ENCODE results near the gene FOXO1. TPM values are rescaled to one million over a fixed set of nuclear protein-coding genes. Genes with fewer than 3 reads are reported as not detected.

Gene FOXO1
- total RNA-seq, 4 donors from 2014 or later, result 153 to 194 (median 176) TPM

- Histone ChIP-seq H3K9me3 (no peaks in the 10 kb centered on the region), H3K4me3 (no peak overlapping the region), H3K4me1 (peaks cover 0 to 88% (median 36%) of the 10 kb centered on the region in 4 donors), H3K27ac (peak overlapping the region in 1 of 4 donors; percentile 25), H3K36me3 (peaks cover 0 to 19% (median 0%) of the 10 kb centered on the region in 3 donors), H3K27me3 (no peaks in the 10 kb centered on the region)
- 86 to 89% methylated on average over 9 of the region's 9 CpGs for WGBS, 2 donors
- DNase-seq (ENCODE audit: low spot score in 2 of 2), result no peak
- TF ChIP-seq CTCF (IDR thresholded peaks at IDR 0.05), result no peak
- no peak for TF ChIP-seq POLR2A (IDR thresholded peaks at IDR 0.05)
- peak in 1 of 2 donors; percentile 9 for TF ChIP-seq EP300 (IDR thresholded peaks at IDR 0.05)
Measured at GRCh38 chr13:40609972-40610726, 56.3 kb downstream of the FOXO1 start.

GRCh38 chr13:40608308-40608707 is 58.1 kb downstream of the FOXO1 start:
- H3K36me3 ChIP-seq, result peaks cover 0 to 17% (median 0%) of the 10 kb centered on the region in 3 donors
- no peaks in the 10 kb centered on the region for H3K9me3 ChIP-seq
- DNase-seq (ENCODE audit: low spot score in 2 of 2), result no peak
- no peak overlapping the region for H3K4me3 ChIP-seq
- TF ChIP-seq CTCF (IDR thresholded peaks at IDR 0.05) (no peak), EP300 (IDR thresholded peaks at IDR 0.05) (no peak), POLR2A (IDR thresholded peaks at IDR 0.05) (no peak)
- H3K27me3 ChIP-seq, result no peaks in the 10 kb centered on the region
- 100% methylated on average over 1 of the region's 1 CpG for WGBS, 2 donors
- H3K27ac ChIP-seq, result no peak overlapping the region
- H3K4me1 ChIP-seq, result peaks cover 0 to 88% (median 19%) of the 10 kb centered on the region in 4 donors

- Histone ChIP-seq H3K4me3 (no peak overlapping the region), H3K9me3 (no peaks in the 10 kb centered on the region), H3K27me3 (no peaks in the 10 kb centered on the region), H3K36me3 (peaks cover 0 to 17% (median 0%) of the 10 kb centered on the region in 3 donors), H3K4me1 (peaks cover 0 to 83% (median 7%) of the 10 kb centered on the region in 4 donors), H3K27ac (no peak overlapping the region)
- WGBS, 2 donors, result 84 to 88% methylated on average over 5 of the region's 5 CpGs
- no peak for DNase-seq (ENCODE audit: low spot score in 2 of 2)
- no peak for TF ChIP-seq CTCF (IDR thresholded peaks at IDR 0.05)
- TF ChIP-seq POLR2A (IDR thresholded peaks at IDR 0.05), result no peak
- no peak for TF ChIP-seq EP300 (IDR thresholded peaks at IDR 0.05)
Measured at GRCh38 chr13:40605573-40605972, 60.9 kb downstream of the FOXO1 start.

GRCh38 chr13:40604135-40604534 is 62.3 kb downstream of the FOXO1 start:
- DNase-seq (ENCODE audit: low spot score in 2 of 2), result no peak

More at GRCh38 chr13:40604135-40604534, 62.3 kb downstream of the FOXO1 start:
- TF ChIP-seq EP300 (IDR thresholded peaks at IDR 0.05), result no peak
- TF ChIP-seq POLR2A (IDR thresholded peaks at IDR 0.05), result no peak
- no peak for TF ChIP-seq CTCF (IDR thresholded peaks at IDR 0.05)
- Histone ChIP-seq H3K9me3 (no peaks in the 10 kb centered on the region), H3K4me1 (peaks cover 0 to 87% (median 6%) of the 10 kb centered on the region in 4 donors), H3K4me3 (no peak overlapping the region), H3K27me3 (no peaks in the 10 kb centered on the region), H3K27ac (no peak overlapping the region), H3K36me3 (peaks cover 0 to 21% (median 0%) of the 10 kb centered on the region in 3 donors)
